Mucosa of rectum (tissue), 2 donors: ENCODE results near the gene PDE4D.

Experiments used
- H3K27ac ChIP-seq, 2 donors: one replicate each; pipeline ENCODE4 v1.7.0; 2013; ENCODE audit warnings: inconsistent platforms in 2 of 2, low read depth in 2 of 2, low read length in 2 of 2
- H3K27me3 ChIP-seq, 2 donors: one replicate each; pipeline ENCODE4 v1.7.0; 2013; ENCODE audit warnings: low read length in 2 of 2; ENCODE audit not compliant: control insufficient read depth in 2 of 2, insufficient read depth in 2 of 2
- H3K36me3 ChIP-seq, 2 donors: one replicate each; pipeline ENCODE4 v1.7.0; 2013; ENCODE audit warnings: low read length in 2 of 2; ENCODE audit not compliant: control insufficient read depth in 2 of 2, insufficient read depth in 2 of 2
- H3K4me1 ChIP-seq, 2 donors: one replicate each; pipeline ENCODE4 v1.7.0; 2013; ENCODE audit warnings: low read length in 2 of 2, mild to moderate bottlenecking in 1 of 2; ENCODE audit not compliant: control insufficient read depth in 2 of 2, insufficient read depth in 2 of 2
- H3K4me3 ChIP-seq, 2 donors: one replicate each; pipeline ENCODE4 v1.7.0; 2013; ENCODE audit warnings: low read length in 2 of 2
- H3K9ac ChIP-seq, 2 donors: one replicate each; pipeline ENCODE4 v1.7.0; 2013; ENCODE audit warnings: low read length in 2 of 2, low read depth in 1 of 2, mild to moderate bottlenecking in 1 of 2
- H3K9me3 ChIP-seq, 2 donors: one replicate each; pipeline ENCODE4 v1.7.0; 2013; ENCODE audit warnings: low read length in 2 of 2; ENCODE audit not compliant: control insufficient read depth in 2 of 2
- donor health status: healthy.
- donor health status: Normal muscosa, but diverticular disease.

The PDE4D gene

GRCh38 chr5:59569608-59570334 lies 323.8 kb downstream of the PDE4D start:
- Histone ChIP-seq H3K9ac (no peak overlapping the region), H3K9me3 (no peaks in the 10 kb centered on the region), H3K4me3 (no peak overlapping the region), H3K4me1 (no peaks in the 10 kb centered on the region), H3K27ac (no peak overlapping the region), H3K36me3 (no peaks in the 10 kb centered on the region), H3K27me3 (no peaks in the 10 kb centered on the region)

- Histone ChIP-seq H3K36me3 (no peaks in the 10 kb centered on the region), H3K9ac (no peak overlapping the region), H3K4me3 (no peak overlapping the region), H3K9me3 (no peaks in the 10 kb centered on the region), H3K27me3 (no peaks in the 10 kb centered on the region), H3K27ac (no peak overlapping the region), H3K4me1 (no peaks in the 10 kb centered on the region)
Measured at GRCh38 chr5:59569158-59569557, 324.4 kb downstream of the PDE4D start.

- Histone ChIP-seq H3K27ac (no peak overlapping the region), H3K27me3 (no peaks in the 10 kb centered on the region), H3K36me3 (no peaks in the 10 kb centered on the region)
Measured at GRCh38 chr5:59568161-59568560, 325.4 kb downstream of the PDE4D start.

GRCh38 chr5:59565551-59565950 lies 328.0 kb downstream of the PDE4D start:
- no peaks in the 10 kb centered on the region for H3K27me3 ChIP-seq
- H3K4me1 ChIP-seq, result peaks cover 4 to 7% of the 10 kb centered on the region in 2 donors
- H3K4me3 ChIP-seq, result no peak overlapping the region

More at GRCh38 chr5:59568161-59568560, 325.4 kb downstream of the PDE4D start:
- Histone ChIP-seq H3K9me3 (no peaks in the 10 kb centered on the region), H3K4me3 (no peak overlapping the region), H3K9ac (no peak overlapping the region), H3K4me1 (peaks cover 2 to 4% of the 10 kb centered on the region in 2 donors)

GRCh38 chr5:59564895-59565294 lies 328.6 kb downstream of the PDE4D start:
- H3K4me1 ChIP-seq, result peaks cover 4 to 9% of the 10 kb centered on the region in 2 donors
- H3K9me3 ChIP-seq, result no peaks in the 10 kb centered on the region

More at GRCh38 chr5:59565551-59565950, 328.0 kb downstream of the PDE4D start:
- H3K9ac ChIP-seq, result no peak overlapping the region
- H3K9me3 ChIP-seq, result no peaks in the 10 kb centered on the region
- no peaks in the 10 kb centered on the region for H3K36me3 ChIP-seq
- H3K27ac ChIP-seq, result no peak overlapping the region

GRCh38 chr5:59562756-59563389 lies 330.7 kb downstream of the PDE4D start:
- Histone ChIP-seq H3K9me3 (no peaks in the 10 kb centered on the region), H3K9ac (no peak overlapping the region), H3K27ac (peak overlapping the region; percentile 1 to 49), H3K36me3 (no peaks in the 10 kb centered on the region), H3K4me3 (no peak overlapping the region), H3K27me3 (no peaks in the 10 kb centered on the region), H3K4me1 (peaks cover 4 to 9% of the 10 kb centered on the region in 2 donors)

More at GRCh38 chr5:59564895-59565294, 328.6 kb downstream of the PDE4D start:
- Histone ChIP-seq H3K4me3 (no peak overlapping the region), H3K9ac (no peak overlapping the region), H3K36me3 (no peaks in the 10 kb centered on the region), H3K27me3 (no peaks in the 10 kb centered on the region), H3K27ac (no peak overlapping the region)

- Histone ChIP-seq H3K36me3 (no peaks in the 10 kb centered on the region), H3K4me1 (peaks cover 4 to 9% of the 10 kb centered on the region in 2 donors), H3K27ac (no peak overlapping the region), H3K9me3 (no peaks in the 10 kb centered on the region), H3K9ac (no peak overlapping the region), H3K4me3 (no peak overlapping the region), H3K27me3 (no peaks in the 10 kb centered on the region)
Measured at GRCh38 chr5:59560553-59560952, 333.0 kb downstream of the PDE4D start.

- Histone ChIP-seq H3K4me3 (no peak overlapping the region), H3K27ac (no peak overlapping the region), H3K9me3 (no peaks in the 10 kb centered on the region), H3K27me3 (no peaks in the 10 kb centered on the region), H3K9ac (no peak overlapping the region), H3K4me1 (peaks cover 4 to 9% of the 10 kb centered on the region in 2 donors), H3K36me3 (no peaks in the 10 kb centered on the region)
Measured at GRCh38 chr5:59559847-59560246, 333.7 kb downstream of the PDE4D start.

- no peaks in the 10 kb centered on the region for H3K27me3 ChIP-seq
- no peaks in the 10 kb centered on the region for H3K9me3 ChIP-seq
- H3K9ac ChIP-seq, result no peak overlapping the region
- H3K36me3 ChIP-seq, result no peaks in the 10 kb centered on the region
- no peak overlapping the region for H3K4me3 ChIP-seq
- H3K27ac ChIP-seq, result no peak overlapping the region
- H3K4me1 ChIP-seq, result peaks cover 4 to 10% of the 10 kb centered on the region in 2 donors
Measured at GRCh38 chr5:59559323-59559722, 334.2 kb downstream of the PDE4D start.

- Histone ChIP-seq H3K9ac (no peak overlapping the region), H3K9me3 (no peaks in the 10 kb centered on the region), H3K4me1 (peaks cover 3 to 15% of the 10 kb centered on the region in 2 donors), H3K4me3 (no peak overlapping the region), H3K27ac (no peak overlapping the region), H3K36me3 (no peaks in the 10 kb centered on the region), H3K27me3 (no peaks in the 10 kb centered on the region)
Measured at GRCh38 chr5:59558501-59558900, 335.0 kb downstream of the PDE4D start.
